Gastrocnemius medialis (tissue), 4 donors: ENCODE results near the gene PRSS38.

Experiments
- POLR2A ChIP-seq, 2 donors: fragments of 450-650 bp; IDR thresholded peaks; one replicate each; pipeline ENCODE4 v1.6.1; 2017; ENCODE audit warnings: antibody characterized with exemption in 2 of 2, mild to moderate bottlenecking in 2 of 2, moderate library complexity in 2 of 2
- TF ChIP-seq, protein P1 (sequence below), 5 experiments: fragments of 450-650 bp in 3 of 5; fragments of 200-600 bp in 2 of 5; sonication (generic) in 2 of 5; IDR thresholded peaks in 4 of 5; conservative IDR thresholded peaks in 1 of 5; 1 replicate in 4 of 5; 2 replicates in 1 of 5; pipeline ENCODE4 v1.5.1; 2016 to 2019; ENCODE audit warnings: antibody characterized with exemption in 5 of 5, mild to moderate bottlenecking in 3 of 5, moderate library complexity in 3 of 5

GRCh38 chr1:227828786-227829185 lies 13.3 kb downstream of the PRSS38 start:
- no peak for TF ChIP-seq POLR2A (IDR thresholded peaks at IDR 0.05)
- TF ChIP-seq, protein P1, sequence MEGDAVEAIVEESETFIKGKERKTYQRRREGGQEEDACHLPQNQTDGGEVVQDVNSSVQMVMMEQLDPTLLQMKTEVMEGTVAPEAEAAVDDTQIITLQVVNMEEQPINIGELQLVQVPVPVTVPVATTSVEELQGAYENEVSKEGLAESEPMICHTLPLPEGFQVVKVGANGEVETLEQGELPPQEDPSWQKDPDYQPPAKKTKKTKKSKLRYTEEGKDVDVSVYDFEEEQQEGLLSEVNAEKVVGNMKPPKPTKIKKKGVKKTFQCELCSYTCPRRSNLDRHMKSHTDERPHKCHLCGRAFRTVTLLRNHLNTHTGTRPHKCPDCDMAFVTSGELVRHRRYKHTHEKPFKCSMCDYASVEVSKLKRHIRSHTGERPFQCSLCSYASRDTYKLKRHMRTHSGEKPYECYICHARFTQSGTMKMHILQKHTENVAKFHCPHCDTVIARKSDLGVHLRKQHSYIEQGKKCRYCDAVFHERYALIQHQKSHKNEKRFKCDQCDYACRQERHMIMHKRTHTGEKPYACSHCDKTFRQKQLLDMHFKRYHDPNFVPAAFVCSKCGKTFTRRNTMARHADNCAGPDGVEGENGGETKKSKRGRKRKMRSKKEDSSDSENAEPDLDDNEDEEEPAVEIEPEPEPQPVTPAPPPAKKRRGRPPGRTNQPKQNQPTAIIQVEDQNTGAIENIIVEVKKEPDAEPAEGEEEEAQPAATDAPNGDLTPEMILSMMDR (IDR thresholded peaks at IDR 0.05 in 4 of 5, conservative IDR thresholded peaks at IDR 0.05 in 1 of 5), result no peak
